ENCODE data around the gene ARHGEF6.

DNA sequence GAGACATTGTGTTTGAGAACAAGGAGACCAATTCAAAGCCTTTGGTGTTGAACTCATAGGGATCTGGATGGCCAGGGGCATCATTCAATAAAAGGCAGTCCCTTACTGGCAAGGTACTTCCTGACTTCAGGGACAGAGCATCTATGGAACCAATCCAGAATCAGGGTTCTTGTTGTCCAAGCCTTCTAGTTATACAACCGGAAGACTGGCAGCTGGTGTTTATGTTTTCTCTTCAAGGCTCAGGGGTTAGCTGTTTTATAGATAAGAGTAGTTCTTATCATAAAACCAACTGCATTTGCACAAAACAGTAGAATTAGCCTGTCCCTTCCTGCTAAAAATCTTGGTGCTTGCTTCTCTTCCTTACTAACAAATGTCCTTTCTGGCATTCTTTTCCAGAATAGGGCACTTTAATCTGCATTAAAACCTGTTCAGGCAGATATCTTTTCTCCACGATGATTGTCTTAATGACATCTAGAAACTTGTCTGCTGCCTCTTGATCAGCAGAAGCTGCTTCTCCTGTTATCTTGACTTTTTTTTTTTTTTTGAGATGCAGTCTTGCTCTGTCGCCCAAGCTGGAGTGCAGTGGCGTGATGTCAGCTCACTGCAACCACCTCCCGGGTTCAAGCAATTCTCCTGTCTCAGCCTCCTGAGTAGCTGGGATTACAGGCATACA lies 38.4 kb upstream of the ARHGEF6 start:
- TF ChIP-seq, protein P1, sequence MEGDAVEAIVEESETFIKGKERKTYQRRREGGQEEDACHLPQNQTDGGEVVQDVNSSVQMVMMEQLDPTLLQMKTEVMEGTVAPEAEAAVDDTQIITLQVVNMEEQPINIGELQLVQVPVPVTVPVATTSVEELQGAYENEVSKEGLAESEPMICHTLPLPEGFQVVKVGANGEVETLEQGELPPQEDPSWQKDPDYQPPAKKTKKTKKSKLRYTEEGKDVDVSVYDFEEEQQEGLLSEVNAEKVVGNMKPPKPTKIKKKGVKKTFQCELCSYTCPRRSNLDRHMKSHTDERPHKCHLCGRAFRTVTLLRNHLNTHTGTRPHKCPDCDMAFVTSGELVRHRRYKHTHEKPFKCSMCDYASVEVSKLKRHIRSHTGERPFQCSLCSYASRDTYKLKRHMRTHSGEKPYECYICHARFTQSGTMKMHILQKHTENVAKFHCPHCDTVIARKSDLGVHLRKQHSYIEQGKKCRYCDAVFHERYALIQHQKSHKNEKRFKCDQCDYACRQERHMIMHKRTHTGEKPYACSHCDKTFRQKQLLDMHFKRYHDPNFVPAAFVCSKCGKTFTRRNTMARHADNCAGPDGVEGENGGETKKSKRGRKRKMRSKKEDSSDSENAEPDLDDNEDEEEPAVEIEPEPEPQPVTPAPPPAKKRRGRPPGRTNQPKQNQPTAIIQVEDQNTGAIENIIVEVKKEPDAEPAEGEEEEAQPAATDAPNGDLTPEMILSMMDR (IDR thresholded peaks at IDR 0.05), result no peak
- TF ChIP-seq POLR2A (IDR thresholded peaks at IDR 0.05), result no peak
